NCI-H748 (cell line): ENCODE results near the gene CITED2.
"Not testable (repeated sequence)": the region's sequence is repeated elsewhere in the genome, so short reads cannot be mapped to it uniquely, and the experiment has no call there.

Source experiments
- DNase-seq: peaks from one replicate; lab custom pipeline; 2025; ENCODE audit not compliant: unreplicated experiment; lab: John Stamatoyannopoulos, UW

The CITED2 gene

GRCh38 chr6:139367810-139368351 is 6.6 kb downstream of the CITED2 start:
- DNase-seq, result no peak

DNA sequence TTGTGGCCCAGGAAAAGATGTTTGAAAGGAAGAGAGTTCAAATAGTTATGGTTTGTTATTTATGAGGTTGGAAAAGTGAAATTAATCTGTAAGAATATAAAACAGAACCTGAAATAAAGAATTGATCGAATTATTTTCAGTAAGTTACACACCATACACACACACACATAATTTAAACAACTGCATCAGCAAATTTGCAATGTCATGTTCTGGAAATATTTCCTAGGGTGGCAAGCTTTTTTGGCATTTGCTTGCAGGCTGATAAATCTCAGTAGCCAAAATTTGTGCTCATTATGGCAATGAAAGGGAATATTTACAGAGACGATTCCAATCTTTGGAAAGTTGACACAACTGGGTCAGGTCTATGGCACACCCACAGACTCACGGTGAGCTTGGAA is 9.5 kb downstream of the CITED2 start:
- no peak for DNase-seq

GRCh38 chr6:139364302-139364981 is 10.0 kb downstream of the CITED2 start:
- peak; percentile 70 for DNase-seq

DNA sequence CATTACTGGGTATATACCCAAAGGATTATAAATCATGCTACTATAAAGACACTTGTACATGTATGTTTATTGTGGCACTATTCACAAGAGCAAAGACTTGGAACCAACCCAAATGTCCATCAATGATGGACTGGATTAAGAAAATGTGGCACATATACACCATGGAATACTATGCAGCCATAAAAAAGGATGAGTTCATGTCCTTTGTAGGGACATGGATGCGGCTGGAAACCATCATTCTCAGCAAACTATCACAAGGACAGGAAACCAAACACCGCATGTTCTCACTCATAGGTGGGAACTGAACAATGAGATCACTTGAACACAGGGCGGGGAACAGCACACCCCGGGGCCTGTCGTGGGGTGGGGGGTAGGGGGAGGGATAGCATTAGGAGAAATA is 10.7 kb downstream of the CITED2 start:
- not testable (repeated sequence) for DNase-seq

GRCh38 chr6:139363123-139363522 is 11.3 kb downstream of the CITED2 start:
- not testable (repeated sequence) for DNase-seq

DNA sequence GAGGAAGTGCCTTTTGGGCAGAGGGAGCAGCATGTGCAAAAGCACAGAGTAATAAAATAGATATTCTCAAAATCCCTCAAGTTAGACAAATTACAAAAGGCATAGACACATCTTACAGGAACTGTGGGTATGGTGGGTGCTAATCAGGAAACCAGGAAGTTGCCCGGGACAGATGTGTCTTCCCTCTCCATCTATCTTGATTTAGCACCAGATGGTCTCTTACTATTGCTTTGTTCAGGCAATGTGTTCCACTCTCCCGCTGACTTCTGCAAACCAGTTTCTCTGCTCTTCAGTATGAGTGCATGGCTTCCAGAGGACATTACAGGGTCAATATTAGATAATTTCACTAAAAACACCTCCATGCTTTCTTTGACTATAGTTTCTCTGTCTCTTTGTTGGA is 13.2 kb downstream of the CITED2 start:
- DNase-seq, result no peak

DNA sequence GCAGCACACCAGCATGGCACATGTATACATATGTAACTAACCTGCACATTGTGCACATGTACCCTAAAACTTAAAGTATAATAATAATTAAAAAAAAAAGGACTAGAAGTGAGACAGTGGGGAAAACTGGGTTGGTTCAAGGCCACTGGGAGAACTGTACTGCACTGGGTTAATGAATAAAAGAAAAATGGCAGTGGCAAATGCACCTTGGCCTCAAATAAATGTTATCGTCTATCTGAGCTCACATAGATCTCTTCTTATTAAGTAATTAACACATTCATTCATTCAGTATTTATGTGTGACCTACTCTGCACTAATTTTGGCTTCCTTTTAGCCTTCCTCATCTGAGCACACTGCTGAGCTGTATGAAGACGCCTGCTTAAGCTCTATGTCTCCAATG is 17.5 kb downstream of the CITED2 start:
- DNase-seq, result no peak

DNA sequence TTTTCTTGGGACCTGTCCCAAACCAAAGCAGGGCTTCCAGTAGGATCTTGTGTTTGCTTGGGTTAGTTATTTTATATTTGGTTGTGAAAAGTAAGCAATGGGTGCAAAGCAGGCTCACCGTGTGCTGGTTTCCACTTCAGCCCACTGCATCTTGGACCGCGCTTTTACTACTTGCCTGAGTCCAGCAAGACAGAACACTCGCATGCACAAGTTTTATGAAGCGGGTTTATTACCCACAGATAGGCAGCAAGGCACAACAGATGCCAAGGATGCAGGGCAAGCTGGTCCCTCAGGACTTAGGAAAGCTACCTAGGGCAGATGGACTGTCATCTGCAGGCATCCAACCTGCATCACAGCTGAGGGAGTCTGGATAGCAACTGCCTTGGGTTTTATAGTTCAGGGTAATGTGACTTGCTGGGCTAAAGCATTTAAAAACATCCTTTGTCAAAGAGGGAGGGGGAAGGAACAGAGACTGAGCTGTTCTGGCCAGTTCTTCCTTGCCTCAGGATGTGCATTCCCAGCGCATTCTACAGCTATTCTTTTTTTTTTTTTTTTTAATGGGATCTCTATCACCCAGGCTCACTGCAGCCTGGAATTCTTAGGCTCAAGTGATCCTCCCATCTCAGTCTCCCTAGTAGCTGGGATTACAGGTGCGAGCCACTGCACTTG is 18.5 kb downstream of the CITED2 start:
- no peak for DNase-seq

DNA sequence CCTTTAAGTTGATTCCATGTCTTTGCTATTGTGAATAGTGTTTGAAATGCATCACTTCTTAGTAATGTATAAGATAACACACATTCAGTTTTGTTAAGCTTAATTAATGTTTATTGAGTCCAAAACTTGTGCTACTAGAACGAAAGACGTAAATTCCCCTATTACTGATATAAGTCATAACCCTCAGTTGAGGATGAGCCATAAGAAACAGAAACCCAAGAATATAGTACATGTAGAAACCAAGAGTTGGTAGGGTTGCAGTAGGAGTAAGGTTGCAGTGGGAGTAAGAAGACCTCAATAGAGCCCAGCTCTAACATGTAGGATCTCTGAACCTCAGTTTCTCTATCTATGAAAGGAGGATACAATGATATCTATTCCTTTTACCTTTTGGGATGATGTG is 19.3 kb downstream of the CITED2 start:
- no peak for DNase-seq

GRCh38 chr6:139354189-139354588 is 20.3 kb downstream of the CITED2 start:
- peak; percentile 35 for DNase-seq

DNA sequence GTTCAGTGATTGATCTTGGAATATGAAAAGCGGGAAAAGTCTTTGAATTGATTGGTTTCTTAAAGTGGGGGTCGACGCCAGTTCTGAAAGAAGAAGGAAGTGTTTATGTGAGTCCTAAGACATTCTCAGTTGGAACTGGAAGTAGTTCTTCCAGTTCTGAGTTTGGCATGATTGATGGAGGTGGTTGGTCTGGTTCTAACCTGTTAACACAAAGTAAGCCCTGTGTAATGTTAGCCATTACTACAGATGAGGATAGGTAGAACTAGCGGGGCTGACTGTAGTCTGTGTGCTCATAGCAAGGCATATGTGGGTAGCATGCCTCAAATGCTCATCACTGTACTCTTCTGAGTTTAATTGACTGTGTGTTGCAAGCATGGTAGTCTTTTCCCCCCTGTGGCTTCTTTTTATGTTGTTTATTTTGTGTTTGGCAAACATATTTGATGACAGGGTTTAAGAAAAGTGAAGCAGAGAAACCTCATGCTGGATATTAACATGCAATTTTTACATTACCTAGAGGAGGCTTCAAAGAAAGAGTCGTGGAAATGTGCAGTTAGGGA is 24.9 kb downstream of the CITED2 start:
- peak; percentile 37 for DNase-seq

- no peak for DNase-seq
Observed at GRCh38 chr6:139346392-139346791, 28.1 kb downstream of the CITED2 start.

GRCh38 chr6:139344186-139344963 is 30.1 kb downstream of the CITED2 start:
- no peak for DNase-seq

DNA sequence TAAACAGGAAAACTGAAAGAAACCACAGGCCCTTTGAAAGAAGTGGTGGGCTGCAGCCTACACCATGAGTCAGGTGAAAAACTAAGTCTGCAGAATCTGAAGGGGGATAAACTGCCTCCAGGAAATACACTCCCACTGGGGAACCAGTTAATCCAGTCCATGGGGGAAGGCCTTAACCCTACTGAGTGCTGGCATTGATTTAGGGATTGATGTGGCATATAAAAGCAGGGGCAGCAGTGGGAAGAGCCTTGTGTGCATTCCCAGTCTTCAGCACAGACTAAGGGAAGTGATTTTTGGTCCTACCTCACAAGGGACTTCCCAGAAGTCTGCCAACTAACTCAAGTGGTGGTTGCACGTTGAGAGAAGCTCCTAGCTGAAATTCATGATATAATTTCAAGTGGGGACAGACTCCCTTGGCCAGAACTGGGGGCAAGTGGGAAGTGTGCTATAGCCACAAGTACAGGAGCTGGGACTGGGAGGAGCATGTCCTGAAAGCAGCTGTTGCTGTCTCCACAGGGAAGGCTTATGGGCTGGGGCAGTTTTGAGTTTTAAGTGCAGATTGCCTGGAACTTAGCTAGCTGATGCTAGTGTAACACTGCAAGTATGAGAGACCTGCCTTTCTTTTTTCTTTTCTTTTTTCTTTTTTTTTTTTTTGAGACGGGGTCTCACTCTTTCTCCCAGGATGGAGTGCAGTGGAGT is 31.2 kb downstream of the CITED2 start:
- DNase-seq, result no peak

DNA sequence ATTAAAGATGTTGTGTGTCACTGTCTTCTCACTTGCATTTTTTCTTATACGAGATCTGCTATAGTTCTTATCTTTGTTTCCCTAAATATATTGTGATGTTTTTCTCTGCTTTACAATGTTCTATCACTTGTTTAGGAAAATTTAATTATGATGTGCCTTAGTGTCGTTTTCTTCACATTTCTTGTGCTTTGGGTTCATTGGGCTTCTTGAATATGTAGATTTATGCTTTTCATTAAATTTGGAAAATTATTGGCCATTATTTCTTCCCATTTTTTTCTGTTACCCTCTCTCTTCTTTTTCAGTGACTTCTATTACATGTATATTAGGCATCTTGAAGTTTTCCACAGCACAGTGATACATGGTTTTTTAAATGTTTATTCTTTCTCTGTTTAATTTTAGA is 33.4 kb downstream of the CITED2 start:
- DNase-seq, result no peak

GRCh38 chr6:139338795-139339194 is 35.7 kb downstream of the CITED2 start:
- DNase-seq, result no peak

GRCh38 chr6:139337830-139338229 is 36.6 kb downstream of the CITED2 start:
- no peak for DNase-seq

- DNase-seq, result no peak
Observed at GRCh38 chr6:139337001-139337400, 37.4 kb downstream of the CITED2 start.

GRCh38 chr6:139336488-139336887 is 38.0 kb downstream of the CITED2 start:
- DNase-seq, result peak; percentile 34

GRCh38 chr6:139335447-139336210 is 38.8 kb downstream of the CITED2 start:
- DNase-seq, result no peak
